ENCODE results near the gene SH3BP5L.

- TF ChIP-seq TAF1 (IDR thresholded peaks at IDR 0.05; ENCODE audit: borderline replicate concordance, insufficient read depth, low read length) (no peak), POLR2AphosphoS5 (IDR thresholded peaks at IDR 0.05; ENCODE audit: low read depth, low read length) (no peak), FOXP2 (optimal IDR thresholded peaks at IDR 0.05; ENCODE audit: borderline replicate concordance, extremely low read depth, extremely low read length, insufficient read depth) (no peak)
- TF ChIP-seq, protein P1, sequence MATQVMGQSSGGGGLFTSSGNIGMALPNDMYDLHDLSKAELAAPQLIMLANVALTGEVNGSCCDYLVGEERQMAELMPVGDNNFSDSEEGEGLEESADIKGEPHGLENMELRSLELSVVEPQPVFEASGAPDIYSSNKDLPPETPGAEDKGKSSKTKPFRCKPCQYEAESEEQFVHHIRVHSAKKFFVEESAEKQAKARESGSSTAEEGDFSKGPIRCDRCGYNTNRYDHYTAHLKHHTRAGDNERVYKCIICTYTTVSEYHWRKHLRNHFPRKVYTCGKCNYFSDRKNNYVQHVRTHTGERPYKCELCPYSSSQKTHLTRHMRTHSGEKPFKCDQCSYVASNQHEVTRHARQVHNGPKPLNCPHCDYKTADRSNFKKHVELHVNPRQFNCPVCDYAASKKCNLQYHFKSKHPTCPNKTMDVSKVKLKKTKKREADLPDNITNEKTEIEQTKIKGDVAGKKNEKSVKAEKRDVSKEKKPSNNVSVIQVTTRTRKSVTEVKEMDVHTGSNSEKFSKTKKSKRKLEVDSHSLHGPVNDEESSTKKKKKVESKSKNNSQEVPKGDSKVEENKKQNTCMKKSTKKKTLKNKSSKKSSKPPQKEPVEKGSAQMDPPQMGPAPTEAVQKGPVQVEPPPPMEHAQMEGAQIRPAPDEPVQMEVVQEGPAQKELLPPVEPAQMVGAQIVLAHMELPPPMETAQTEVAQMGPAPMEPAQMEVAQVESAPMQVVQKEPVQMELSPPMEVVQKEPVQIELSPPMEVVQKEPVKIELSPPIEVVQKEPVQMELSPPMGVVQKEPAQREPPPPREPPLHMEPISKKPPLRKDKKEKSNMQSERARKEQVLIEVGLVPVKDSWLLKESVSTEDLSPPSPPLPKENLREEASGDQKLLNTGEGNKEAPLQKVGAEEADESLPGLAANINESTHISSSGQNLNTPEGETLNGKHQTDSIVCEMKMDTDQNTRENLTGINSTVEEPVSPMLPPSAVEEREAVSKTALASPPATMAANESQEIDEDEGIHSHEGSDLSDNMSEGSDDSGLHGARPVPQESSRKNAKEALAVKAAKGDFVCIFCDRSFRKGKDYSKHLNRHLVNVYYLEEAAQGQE (IDR thresholded peaks at IDR 0.05; ENCODE audit: insufficient read depth in 1 of 2, low read depth in 2 of 2, low read length in 2 of 2), result no peak
Measured at GRCh38 chr1:248776991-248777390, 48.7 kb downstream of the SH3BP5L start.
